LNCAP (cell line): ENCODE data around the gene RETREG1.

Source experiments
- TF ChIP-seq, protein P1 (sequence below): fragments of 450-650 bp; IDR thresholded peaks from 2 replicates; pipeline ENCODE4 v1.5.1; 2017; ENCODE audit warnings: mild to moderate bottlenecking

The RETREG1 gene

DNA sequence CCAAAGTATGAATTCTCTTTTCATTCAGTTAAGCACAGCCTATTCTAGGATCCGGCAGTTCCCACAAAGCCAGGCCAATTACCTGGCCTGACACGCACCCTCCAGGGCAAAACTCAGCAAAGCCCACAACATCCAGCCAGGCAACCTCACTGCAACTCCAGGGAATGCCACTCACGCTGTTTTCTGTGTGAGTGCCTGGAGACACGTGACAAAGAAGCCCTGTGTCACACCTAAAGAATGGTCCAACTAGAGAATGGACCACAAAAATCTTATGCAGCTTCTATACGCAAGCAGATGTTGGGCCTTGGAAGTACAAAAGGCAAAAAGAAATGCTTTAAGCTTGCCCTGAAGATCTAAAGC lies 20.2 kb downstream of the RETREG1 start:
- TF ChIP-seq, protein P1, sequence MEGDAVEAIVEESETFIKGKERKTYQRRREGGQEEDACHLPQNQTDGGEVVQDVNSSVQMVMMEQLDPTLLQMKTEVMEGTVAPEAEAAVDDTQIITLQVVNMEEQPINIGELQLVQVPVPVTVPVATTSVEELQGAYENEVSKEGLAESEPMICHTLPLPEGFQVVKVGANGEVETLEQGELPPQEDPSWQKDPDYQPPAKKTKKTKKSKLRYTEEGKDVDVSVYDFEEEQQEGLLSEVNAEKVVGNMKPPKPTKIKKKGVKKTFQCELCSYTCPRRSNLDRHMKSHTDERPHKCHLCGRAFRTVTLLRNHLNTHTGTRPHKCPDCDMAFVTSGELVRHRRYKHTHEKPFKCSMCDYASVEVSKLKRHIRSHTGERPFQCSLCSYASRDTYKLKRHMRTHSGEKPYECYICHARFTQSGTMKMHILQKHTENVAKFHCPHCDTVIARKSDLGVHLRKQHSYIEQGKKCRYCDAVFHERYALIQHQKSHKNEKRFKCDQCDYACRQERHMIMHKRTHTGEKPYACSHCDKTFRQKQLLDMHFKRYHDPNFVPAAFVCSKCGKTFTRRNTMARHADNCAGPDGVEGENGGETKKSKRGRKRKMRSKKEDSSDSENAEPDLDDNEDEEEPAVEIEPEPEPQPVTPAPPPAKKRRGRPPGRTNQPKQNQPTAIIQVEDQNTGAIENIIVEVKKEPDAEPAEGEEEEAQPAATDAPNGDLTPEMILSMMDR: no peak

DNA sequence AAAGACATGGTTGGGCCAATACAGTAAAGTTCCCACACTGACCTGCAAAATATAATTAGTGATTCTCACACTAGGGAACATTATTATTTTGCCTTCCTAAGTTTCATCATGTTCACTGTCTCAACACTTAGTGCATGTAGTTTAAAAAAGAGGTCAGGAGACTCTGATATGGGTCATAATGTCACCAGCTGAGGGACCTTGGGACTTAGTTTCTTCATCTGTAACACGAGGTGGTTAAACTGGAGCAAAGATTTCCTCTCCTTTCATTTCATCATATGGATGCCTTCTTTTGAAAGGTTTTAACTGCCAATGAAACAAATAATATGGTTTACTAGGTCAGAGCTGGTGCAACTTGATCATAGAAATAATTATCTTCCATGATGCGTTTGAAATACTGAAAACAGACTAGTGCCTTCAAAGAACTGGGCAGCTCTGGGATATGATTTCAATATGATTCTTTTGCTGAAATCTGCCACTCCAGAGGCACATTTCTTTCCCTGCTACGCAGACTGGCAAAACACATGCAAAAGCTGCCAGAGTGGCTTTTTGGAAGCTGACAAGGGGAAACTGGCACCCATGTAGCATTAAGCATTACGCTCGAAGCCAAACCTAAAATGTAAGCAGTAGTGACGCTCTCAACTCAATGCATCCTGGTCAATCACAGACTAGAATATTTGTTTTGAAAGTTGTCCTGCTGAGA lies 20.8 kb downstream of the RETREG1 start:
- TF ChIP-seq, protein P1: no peak

DNA sequence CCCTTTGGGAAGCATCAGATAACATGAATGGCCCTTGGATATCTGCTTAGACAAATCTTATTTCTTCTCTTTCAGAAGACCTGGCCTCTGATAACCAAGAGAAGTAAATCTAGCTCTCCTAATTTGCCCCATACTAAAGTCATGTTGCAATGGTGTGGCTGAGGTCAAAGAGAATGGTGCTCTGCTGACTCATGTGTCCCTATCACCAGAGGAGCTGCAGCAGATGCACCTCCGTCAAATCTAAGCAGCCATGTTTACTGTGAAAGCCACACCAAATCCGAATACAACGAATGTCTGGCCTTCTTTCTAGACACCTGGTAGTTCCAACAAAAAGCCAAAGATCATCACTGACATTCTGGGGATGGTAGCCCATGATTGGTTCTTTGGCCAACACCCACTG lies 23.2 kb downstream of the RETREG1 start:
- TF ChIP-seq, protein P1: no peak

DNA sequence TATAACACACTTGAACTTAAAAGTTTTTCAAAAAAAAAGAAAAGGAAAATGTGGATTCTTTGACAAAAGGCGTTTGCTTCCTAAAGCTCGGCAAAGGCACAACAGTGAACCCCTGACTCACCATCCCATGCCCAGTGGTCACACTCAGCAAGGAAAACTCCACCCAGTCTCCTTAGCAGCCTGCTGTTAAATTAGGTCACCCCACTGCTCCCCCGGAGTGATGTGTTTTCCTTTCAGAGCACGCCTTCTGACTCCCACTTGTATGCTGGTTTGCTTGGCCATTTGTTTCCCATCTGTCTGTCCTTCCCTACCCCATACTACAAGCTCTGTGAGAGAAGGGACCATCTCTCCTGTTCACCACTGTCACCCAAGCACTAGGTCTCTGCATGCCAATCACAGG lies 23.8 kb downstream of the RETREG1 start:
- TF ChIP-seq, protein P1: no peak

DNA sequence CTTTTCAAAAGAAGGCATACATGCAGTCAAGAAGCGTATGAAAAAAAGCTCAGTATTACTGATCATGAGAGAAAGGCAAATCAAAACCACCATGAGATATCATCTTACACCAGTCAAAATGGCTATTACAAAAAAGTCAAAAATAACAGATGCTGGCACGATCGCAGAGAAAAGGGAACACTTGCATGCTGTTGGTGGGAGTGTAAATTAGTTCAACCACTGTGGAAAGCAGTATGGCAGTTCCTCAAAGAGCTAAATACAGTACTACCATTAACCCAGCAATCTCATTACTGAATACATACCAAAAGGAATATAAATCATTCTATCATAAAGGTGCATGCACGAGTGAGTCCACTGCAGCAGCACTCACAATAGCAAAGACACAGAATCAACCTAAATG lies 24.5 kb downstream of the RETREG1 start:
- TF ChIP-seq, protein P1: no peak

DNA sequence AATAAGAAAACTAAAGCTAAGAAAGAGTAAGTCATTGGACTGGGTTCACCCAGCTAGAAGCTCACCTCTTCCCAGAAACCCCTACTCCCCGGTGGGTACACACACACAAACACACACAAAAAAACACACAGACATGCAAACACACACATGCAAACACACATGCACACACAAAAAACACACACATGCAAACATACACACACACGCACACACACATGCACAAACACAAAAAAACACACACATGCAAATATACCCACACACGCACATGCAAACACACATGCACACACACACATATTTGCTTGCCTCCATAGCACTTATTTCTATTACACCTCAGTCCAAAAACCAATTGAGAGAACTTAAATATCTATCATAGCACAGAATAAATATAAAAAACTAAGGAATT lies 26.1 kb downstream of the RETREG1 start:
- TF ChIP-seq, protein P1: no peak

DNA sequence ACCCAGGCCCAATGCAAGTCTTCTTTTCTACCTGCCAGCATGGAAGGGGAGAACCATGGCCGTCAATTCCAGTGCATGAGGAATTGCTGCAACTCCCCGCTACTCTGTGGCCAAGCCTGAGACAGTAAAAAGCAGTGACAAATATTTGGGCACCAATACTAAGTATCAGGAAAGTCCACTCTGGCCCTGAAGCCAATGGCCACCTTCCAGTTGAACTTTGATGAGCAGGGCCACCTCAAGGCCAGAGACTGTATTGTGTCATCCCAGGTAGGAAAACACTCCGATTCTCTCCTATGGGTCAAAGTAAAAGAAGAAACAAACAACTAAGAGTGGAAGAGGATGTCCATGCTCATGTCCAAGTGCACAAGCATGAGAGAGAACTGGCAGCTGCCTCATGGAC lies 27.1 kb downstream of the RETREG1 start:
- TF ChIP-seq, protein P1: no peak
